ENCODE results near the gene P2RX4. TPM values are rescaled to one million over a fixed set of nuclear protein-coding genes. Genes with fewer than 3 reads are reported as not detected.

P2RX4 gene
- total RNA-seq, 2 donors from 2014 or later = 42.3 to 50.4 TPM

- no peak for ATAC-seq (ENCODE audit: insufficient number of reproducible peaks, low FRiP score, low read depth)
- no peak for DNase-seq (ENCODE audit: low spot score)
- H3K36me3 ChIP-seq = peaks cover 25% of the 10 kb centered on the region
These were observed 23.2 kb downstream of the P2RX4 start for GRCh38 chr12:121232977-121233627.

GRCh38 chr12:121233628-121234020 is 23.7 kb downstream of the P2RX4 start:
- DNase-seq (ENCODE audit: low spot score) (no peak), ATAC-seq (ENCODE audit: insufficient number of reproducible peaks, low FRiP score, low read depth) (no peak)
- Histone ChIP-seq H3K36me3 (peaks cover 24% of the 10 kb centered on the region), H3K4me3 (no peak overlapping the region), H3K27ac (no peak overlapping the region), H3K4me1 (ENCODE audit: control insufficient read depth in 1 of 2, low read depth in 2 of 2) (peaks cover 0 to 3% of the 10 kb centered on the region in 2 donors), H3K9me3 (no peaks in the 10 kb centered on the region), H3K27me3 (replicated peaks; ENCODE audit: insufficient read depth) (no peaks in the 10 kb centered on the region)
- no peak for TF ChIP-seq CTCF (IDR thresholded peaks at IDR 0.05)

More at GRCh38 chr12:121232977-121233627, 23.2 kb downstream of the P2RX4 start:
- no peak for TF ChIP-seq CTCF (IDR thresholded peaks at IDR 0.05)
- Histone ChIP-seq H3K4me3 (no peak overlapping the region), H3K4me1 (ENCODE audit: control insufficient read depth in 1 of 2, low read depth in 2 of 2) (peaks cover 0 to 3% of the 10 kb centered on the region in 2 donors), H3K27ac (no peak overlapping the region), H3K9me3 (no peaks in the 10 kb centered on the region), H3K27me3 (replicated peaks; ENCODE audit: insufficient read depth) (no peaks in the 10 kb centered on the region)

- no peak for TF ChIP-seq CTCF (IDR thresholded peaks at IDR 0.05)
- Histone ChIP-seq H3K9me3 (no peaks in the 10 kb centered on the region), H3K4me3 (no peak overlapping the region), H3K4me1 (ENCODE audit: control insufficient read depth in 1 of 2, low read depth in 2 of 2) (peaks cover 8 to 18% of the 10 kb centered on the region in 2 donors), H3K27ac (no peak overlapping the region), H3K36me3 (peaks cover 15% of the 10 kb centered on the region), H3K27me3 (replicated peaks; ENCODE audit: insufficient read depth) (no peaks in the 10 kb centered on the region)
- DNase-seq (ENCODE audit: low spot score) (no peak), ATAC-seq (ENCODE audit: insufficient number of reproducible peaks, low FRiP score, low read depth) (no peak)
These were observed 26.8 kb downstream of the P2RX4 start for GRCh38 chr12:121236776-121237175.

- DNase-seq (ENCODE audit: low spot score) (no peak), ATAC-seq (ENCODE audit: insufficient number of reproducible peaks, low FRiP score, low read depth) (no peak)
- no peak for TF ChIP-seq CTCF (IDR thresholded peaks at IDR 0.05)
- Histone ChIP-seq H3K4me1 (ENCODE audit: control insufficient read depth in 1 of 2, low read depth in 2 of 2) (peaks cover 8 to 18% of the 10 kb centered on the region in 2 donors), H3K36me3 (peaks cover 10% of the 10 kb centered on the region), H3K27me3 (replicated peaks; ENCODE audit: insufficient read depth) (no peaks in the 10 kb centered on the region), H3K27ac (no peak overlapping the region), H3K9me3 (no peaks in the 10 kb centered on the region), H3K4me3 (no peak overlapping the region)
These were observed 27.5 kb downstream of the P2RX4 start for GRCh38 chr12:121237415-121237814.

- Histone ChIP-seq H3K36me3 (peaks cover 6% of the 10 kb centered on the region), H3K4me1 (ENCODE audit: control insufficient read depth in 1 of 2, low read depth in 2 of 2) (peaks cover 8 to 18% of the 10 kb centered on the region in 2 donors), H3K27me3 (replicated peaks; ENCODE audit: insufficient read depth) (no peaks in the 10 kb centered on the region), H3K27ac (no peak overlapping the region), H3K4me3 (no peak overlapping the region), H3K9me3 (no peaks in the 10 kb centered on the region)
- DNase-seq (ENCODE audit: low spot score) (no peak), ATAC-seq (ENCODE audit: insufficient number of reproducible peaks, low FRiP score, low read depth) (no peak)
- TF ChIP-seq CTCF (IDR thresholded peaks at IDR 0.05) = no peak
These were observed 28.2 kb downstream of the P2RX4 start for GRCh38 chr12:121238086-121238485.
